Cardiac fibroblast (primary cell): ENCODE data around the gene ZNF423.

Source experiments
- DNase-seq, 2 donors: peaks; one replicate each; pipeline versions ENCODE4 v3.0.0 to v3.0.0-alpha.2; 2010; ENCODE audit warnings: low read depth in 2 of 2
- H3K4me3 ChIP-seq, 2 donors: replicated peaks in 1 of 2; 1 replicate in 1 of 2; 2 replicates in 1 of 2; pipeline ENCODE4 v1.5.1; 2011; ENCODE audit warnings: low read depth in 2 of 2, low read length in 2 of 2, mild to moderate bottlenecking in 2 of 2, moderate library complexity in 1 of 2
- TF ChIP-seq, protein P1 (sequence below): IDR thresholded peaks from one replicate; pipeline ENCODE4 v1.5.1; 2011; ENCODE audit warnings: low read depth, mild to moderate bottlenecking, low read length, inconsistent platforms

Gene ZNF423

GRCh38 chr16:49896447-49896964 is 40.6 kb upstream of the ZNF423 start:
- DNase-seq, result no peak
- TF ChIP-seq, protein P1, sequence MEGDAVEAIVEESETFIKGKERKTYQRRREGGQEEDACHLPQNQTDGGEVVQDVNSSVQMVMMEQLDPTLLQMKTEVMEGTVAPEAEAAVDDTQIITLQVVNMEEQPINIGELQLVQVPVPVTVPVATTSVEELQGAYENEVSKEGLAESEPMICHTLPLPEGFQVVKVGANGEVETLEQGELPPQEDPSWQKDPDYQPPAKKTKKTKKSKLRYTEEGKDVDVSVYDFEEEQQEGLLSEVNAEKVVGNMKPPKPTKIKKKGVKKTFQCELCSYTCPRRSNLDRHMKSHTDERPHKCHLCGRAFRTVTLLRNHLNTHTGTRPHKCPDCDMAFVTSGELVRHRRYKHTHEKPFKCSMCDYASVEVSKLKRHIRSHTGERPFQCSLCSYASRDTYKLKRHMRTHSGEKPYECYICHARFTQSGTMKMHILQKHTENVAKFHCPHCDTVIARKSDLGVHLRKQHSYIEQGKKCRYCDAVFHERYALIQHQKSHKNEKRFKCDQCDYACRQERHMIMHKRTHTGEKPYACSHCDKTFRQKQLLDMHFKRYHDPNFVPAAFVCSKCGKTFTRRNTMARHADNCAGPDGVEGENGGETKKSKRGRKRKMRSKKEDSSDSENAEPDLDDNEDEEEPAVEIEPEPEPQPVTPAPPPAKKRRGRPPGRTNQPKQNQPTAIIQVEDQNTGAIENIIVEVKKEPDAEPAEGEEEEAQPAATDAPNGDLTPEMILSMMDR, result no peak
- H3K4me3 ChIP-seq, result no peak overlapping the region

DNA sequence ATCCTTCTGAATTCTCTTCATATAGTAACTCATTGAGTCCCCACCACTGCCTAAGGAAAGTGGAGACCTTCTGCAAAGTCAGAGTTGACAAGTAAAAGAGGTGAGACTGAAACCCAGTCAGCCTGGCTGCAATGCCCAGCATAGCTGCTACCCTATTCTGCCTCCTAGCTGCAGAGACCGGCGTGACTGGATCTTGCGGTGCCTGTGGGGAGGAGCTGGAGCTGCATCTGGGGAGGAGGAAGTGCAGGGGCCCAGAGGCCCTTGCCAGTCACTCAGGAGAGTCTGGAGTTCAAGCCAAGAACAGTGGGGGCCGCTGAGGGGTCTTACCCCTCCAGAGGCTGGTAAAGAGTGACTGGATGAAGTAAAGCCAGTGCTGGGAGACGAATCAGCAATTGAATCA is 35.0 kb upstream of the ZNF423 start:
- TF ChIP-seq, protein P1, result peak; percentile 29
- no peak overlapping the region for H3K4me3 ChIP-seq
- DNase-seq, result peak; percentile 18 to 19

GRCh38 chr16:49889725-49890397 is 33.9 kb upstream of the ZNF423 start:
- TF ChIP-seq, protein P1, result no peak
- peak in 1 of 2 donors; percentile 36 for DNase-seq
- H3K4me3 ChIP-seq, result no peak overlapping the region

- DNase-seq, result no peak
- no peak overlapping the region for H3K4me3 ChIP-seq
- TF ChIP-seq, protein P1, result no peak
Observed at GRCh38 chr16:49886554-49887094, 30.7 kb upstream of the ZNF423 start.

DNA sequence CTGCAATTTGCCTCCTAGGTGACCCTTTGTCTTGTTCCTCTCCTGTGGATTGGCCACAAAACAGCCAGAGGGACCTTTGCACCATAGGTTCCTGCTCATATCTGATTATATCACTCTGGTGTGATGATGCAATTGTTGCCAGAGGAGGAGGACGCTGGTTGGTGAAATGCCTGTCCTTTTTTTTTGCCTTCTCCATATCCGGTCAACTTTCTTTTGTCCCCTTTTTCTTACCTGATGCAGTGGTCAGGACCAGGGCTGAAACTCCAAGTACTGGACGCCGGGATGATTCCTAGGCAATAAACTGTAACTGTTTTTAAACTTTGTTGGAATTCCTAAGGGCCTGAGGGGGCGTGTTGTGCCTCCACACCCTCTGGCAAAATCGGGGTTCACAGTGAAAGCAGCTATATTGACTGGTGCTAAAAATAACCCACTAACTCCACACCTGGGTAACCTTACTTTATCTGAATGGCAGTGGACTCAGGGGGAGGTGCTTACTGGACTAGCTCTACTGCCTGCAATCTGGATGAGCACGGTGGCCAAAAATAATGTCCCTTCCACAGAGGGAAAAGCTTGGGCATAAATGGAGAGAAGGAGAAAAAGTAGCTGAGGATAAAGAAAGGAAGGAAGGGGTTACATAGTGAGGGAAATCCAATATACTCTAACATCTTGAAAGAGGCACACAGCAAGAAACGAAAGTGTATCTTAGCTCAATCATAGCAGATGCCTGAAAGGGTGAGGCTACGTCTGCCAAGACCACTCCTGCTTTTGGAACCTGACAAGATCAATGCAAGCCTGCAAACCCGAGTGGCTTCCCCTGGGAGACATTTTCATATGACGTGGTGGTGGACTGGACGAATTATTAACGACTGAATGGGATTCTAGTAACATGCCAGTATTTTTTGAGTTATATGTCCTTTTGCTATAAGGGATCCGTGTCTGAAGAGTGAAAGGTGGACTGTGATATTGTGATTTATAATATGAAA is 28.4 kb upstream of the ZNF423 start:
- DNase-seq, result peak in 1 of 2 donors; percentile 10
- no peak overlapping the region for H3K4me3 ChIP-seq
- TF ChIP-seq, protein P1, result no peak

DNA sequence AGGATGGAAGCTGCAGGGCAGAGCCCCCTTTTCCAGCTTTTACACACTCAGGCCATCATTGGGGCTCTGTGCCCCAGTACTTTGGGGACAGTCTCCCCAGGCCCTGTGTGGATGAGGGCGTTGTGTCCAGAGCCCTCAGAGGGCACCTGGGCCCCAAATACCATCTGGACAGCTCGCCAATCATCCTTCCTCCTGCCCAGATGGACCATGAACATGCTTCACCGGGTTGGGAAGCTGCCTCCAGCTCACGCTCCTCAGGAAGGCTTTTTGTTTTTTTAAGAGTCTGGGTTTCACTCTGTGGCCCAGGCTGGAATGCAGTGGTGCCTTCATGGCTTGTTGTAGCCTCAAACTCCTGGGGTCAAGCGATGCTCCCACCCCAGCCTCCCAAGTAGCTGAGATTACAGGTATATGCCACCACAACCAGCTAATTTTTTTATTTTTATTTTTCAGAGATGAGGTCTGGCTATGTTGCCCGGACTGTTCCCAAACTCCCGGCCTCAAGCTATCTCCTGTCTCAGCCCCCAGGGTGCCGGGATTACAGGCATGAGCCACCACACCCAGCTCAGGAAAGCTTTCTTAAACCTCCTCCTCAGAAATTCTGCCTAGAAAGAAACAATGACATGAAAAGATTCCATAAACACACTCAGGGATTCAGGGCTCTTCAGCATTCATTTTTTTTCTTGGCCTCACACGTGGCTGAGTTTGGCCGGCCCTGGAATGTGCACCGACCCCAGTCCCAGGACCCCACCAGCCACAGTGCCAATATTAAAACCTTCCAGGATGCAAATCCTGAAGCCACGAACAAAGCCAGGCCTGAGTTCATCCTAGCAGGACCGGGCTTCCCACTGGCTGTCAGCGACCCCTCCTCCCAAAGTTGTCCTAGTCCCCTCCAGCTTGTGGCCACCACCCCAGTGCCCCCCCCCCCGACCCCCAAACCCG is 27.4 kb upstream of the ZNF423 start:
- no peak overlapping the region for H3K4me3 ChIP-seq
- TF ChIP-seq, protein P1, result no peak
- no peak for DNase-seq
